ENCODE results near the gene ABCC2. TPM values are rescaled to one million over a fixed set of nuclear protein-coding genes. Genes with fewer than 3 reads are reported as not detected.

The ABCC2 gene
- total and polyA plus RNA-seq, 2 donors (not counting 1 experiment from before 2014, with no cell fraction given), result 0.17 to 0.66 TPM

DNA sequence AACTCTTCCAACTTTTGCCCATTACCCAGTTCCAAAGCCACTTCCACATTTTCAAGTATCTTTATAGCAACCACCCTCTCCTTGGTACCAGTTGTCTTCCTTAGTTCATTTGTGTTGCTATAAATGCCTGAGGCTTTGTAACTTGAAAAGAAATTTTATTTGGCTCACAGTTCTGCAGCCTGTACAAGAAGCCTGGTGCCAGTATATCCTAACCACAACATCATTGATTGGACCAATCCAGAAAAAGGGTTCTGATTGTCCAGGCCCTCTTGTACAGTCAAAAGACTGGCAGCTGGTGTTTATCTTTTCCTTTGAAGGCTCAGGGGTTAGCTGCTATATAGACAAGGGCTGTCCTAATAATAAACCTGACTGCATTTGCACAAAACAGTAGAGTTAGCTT lies 21.1 kb upstream of the ABCC2 start:
- no peak overlapping the region for H3K27ac ChIP-seq (ENCODE audit: insufficient read depth, low read length)
- no peaks in the 10 kb centered on the region for H3K79me2 ChIP-seq (ENCODE audit: control insufficient read depth, insufficient read depth, low read length)
- no peak overlapping the region for H3K4me2 ChIP-seq (ENCODE audit: extremely low read depth, insufficient read depth, low read length)
- no peaks in the 10 kb centered on the region for H4K20me1 ChIP-seq (ENCODE audit: control insufficient read depth, extremely low read depth, insufficient read depth, low read length)
- H3K36me3 ChIP-seq (ENCODE audit: control insufficient read depth, insufficient read depth, low read length), result no peaks in the 10 kb centered on the region
- H3K4me3 ChIP-seq (replicated peaks in 1 of 4; ENCODE audit: control extremely low read depth in 1 of 4, insufficient read depth in 1 of 4, low read depth in 3 of 4, low read length in 4 of 4), result no peak overlapping the region
- no peak overlapping the region for H2AFZ ChIP-seq (ENCODE audit: low read length)
- TF ChIP-seq EZH2 (IDR thresholded peaks at IDR 0.05; ENCODE audit: low read length, missing control alignments) (no peak), CTCF (conservative IDR thresholded peaks at IDR 0.05 in 1 of 2, IDR thresholded peaks at IDR 0.05 in 1 of 2; ENCODE audit: low read depth in 1 of 2, low read length in 2 of 2) (no peak)
- no peaks in the 10 kb centered on the region for H3K9me3 ChIP-seq (ENCODE audit: control insufficient read depth, insufficient read depth, low read depth, low read length)
- no peaks in the 10 kb centered on the region for H3K4me1 ChIP-seq (ENCODE audit: control insufficient read depth, extremely low read depth, insufficient read depth, low read length)
- H3K9ac ChIP-seq (ENCODE audit: insufficient read depth, low read length), result no peak overlapping the region
- DNase-seq (ENCODE audit: low read depth in 2 of 2), result no peak
- H3K27me3 ChIP-seq (ENCODE audit: control insufficient read depth, insufficient read depth, low read length), result no peaks in the 10 kb centered on the region

DNA sequence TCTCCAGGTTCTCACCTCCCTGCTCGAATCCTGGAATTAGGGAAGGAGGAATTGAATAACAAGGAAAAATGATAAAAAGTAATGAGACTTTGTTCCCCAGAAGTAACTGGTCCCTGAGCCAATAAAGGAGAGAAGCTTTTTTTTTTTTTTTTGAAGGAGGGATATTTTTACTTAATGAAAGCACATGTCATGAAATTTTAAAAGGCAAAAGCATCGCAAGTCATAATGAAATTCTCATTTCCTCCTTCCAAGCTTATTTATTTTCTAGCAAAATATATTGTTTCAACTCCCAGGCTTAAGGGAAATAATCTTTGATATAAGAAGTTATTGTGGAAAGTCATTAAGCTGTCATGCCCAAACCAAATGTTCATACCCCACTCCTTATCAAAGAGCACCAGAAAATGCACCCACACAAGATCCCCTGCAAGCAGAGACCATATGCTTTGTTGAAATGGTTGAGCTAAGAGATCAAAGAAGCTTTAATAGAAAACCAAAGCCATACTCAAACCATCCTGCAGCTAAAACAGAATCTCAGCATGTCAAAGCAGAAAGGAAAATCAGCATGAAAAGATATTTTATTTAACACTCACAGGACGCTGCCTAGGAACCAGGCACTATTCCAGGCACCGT lies 16.7 kb upstream of the ABCC2 start:
- no peak overlapping the region for H3K27ac ChIP-seq (ENCODE audit: insufficient read depth, low read length)
- TF ChIP-seq EZH2 (IDR thresholded peaks at IDR 0.05; ENCODE audit: low read length, missing control alignments) (no peak), CTCF (conservative IDR thresholded peaks at IDR 0.05 in 1 of 2, IDR thresholded peaks at IDR 0.05 in 1 of 2; ENCODE audit: low read depth in 1 of 2, low read length in 2 of 2) (no peak)
- no peaks in the 10 kb centered on the region for H3K36me3 ChIP-seq (ENCODE audit: control insufficient read depth, insufficient read depth, low read length)
- no peak overlapping the region for H2AFZ ChIP-seq (ENCODE audit: low read length)
- H4K20me1 ChIP-seq (ENCODE audit: control insufficient read depth, extremely low read depth, insufficient read depth, low read length), result no peaks in the 10 kb centered on the region
- no peaks in the 10 kb centered on the region for H3K9me3 ChIP-seq (ENCODE audit: control insufficient read depth, insufficient read depth, low read depth, low read length)
- no peak for DNase-seq (ENCODE audit: low read depth in 2 of 2)
- H3K27me3 ChIP-seq (ENCODE audit: control insufficient read depth, insufficient read depth, low read length), result no peaks in the 10 kb centered on the region
- no peak overlapping the region for H3K9ac ChIP-seq (ENCODE audit: insufficient read depth, low read length)
- H3K4me2 ChIP-seq (ENCODE audit: extremely low read depth, insufficient read depth, low read length), result no peak overlapping the region
- peaks cover 3% of the 10 kb centered on the region for H3K4me1 ChIP-seq (ENCODE audit: control insufficient read depth, extremely low read depth, insufficient read depth, low read length)
- H3K79me2 ChIP-seq (ENCODE audit: control insufficient read depth, insufficient read depth, low read length), result no peaks in the 10 kb centered on the region
- no peak overlapping the region for H3K4me3 ChIP-seq (replicated peaks in 1 of 4; ENCODE audit: control extremely low read depth in 1 of 4, insufficient read depth in 1 of 4, low read depth in 3 of 4, low read length in 4 of 4)

GRCh38 chr10:99766302-99766681 lies 16.1 kb upstream of the ABCC2 start:
- Histone ChIP-seq H3K9me3 (ENCODE audit: control insufficient read depth, insufficient read depth, low read depth, low read length) (no peaks in the 10 kb centered on the region), H3K4me2 (ENCODE audit: extremely low read depth, insufficient read depth, low read length) (no peak overlapping the region), H2AFZ (ENCODE audit: low read length) (no peak overlapping the region)

More at GRCh38 chr10:99766302-99766681, 16.1 kb upstream of the ABCC2 start:
- no peak for DNase-seq (ENCODE audit: low read depth in 2 of 2)
- H3K27me3 ChIP-seq (ENCODE audit: control insufficient read depth, insufficient read depth, low read length), result no peaks in the 10 kb centered on the region
- H3K79me2 ChIP-seq (ENCODE audit: control insufficient read depth, insufficient read depth, low read length), result no peaks in the 10 kb centered on the region
- H3K4me3 ChIP-seq (replicated peaks in 1 of 4; ENCODE audit: control extremely low read depth in 1 of 4, insufficient read depth in 1 of 4, low read depth in 3 of 4, low read length in 4 of 4), result no peak overlapping the region
- H3K9ac ChIP-seq (ENCODE audit: insufficient read depth, low read length), result no peak overlapping the region
- peaks cover 3% of the 10 kb centered on the region for H3K4me1 ChIP-seq (ENCODE audit: control insufficient read depth, extremely low read depth, insufficient read depth, low read length)
- no peak overlapping the region for H3K27ac ChIP-seq (ENCODE audit: insufficient read depth, low read length)
- H3K36me3 ChIP-seq (ENCODE audit: control insufficient read depth, insufficient read depth, low read length), result no peaks in the 10 kb centered on the region
- no peak for TF ChIP-seq CTCF (conservative IDR thresholded peaks at IDR 0.05 in 1 of 2, IDR thresholded peaks at IDR 0.05 in 1 of 2; ENCODE audit: low read depth in 1 of 2, low read length in 2 of 2)
- TF ChIP-seq EZH2 (IDR thresholded peaks at IDR 0.05; ENCODE audit: low read length, missing control alignments), result no peak
- H4K20me1 ChIP-seq (ENCODE audit: control insufficient read depth, extremely low read depth, insufficient read depth, low read length), result no peaks in the 10 kb centered on the region
